GM18951 (cell line): ENCODE data around the gene DAZAP1.
"Not testable (repeated sequence)": the region's sequence is repeated elsewhere in the genome, so short reads cannot be mapped to it uniquely, and the experiment has no call there.

Experiments
- POLR2A ChIP-seq: IDR thresholded peaks from 4 replicates; pipeline ENCODE4 v1.6.1; 2011; ENCODE audit warnings: mild to moderate bottlenecking; ENCODE audit not compliant: insufficient read length, insufficient read depth; ENCODE audit errors: extremely low read depth
- in situ Hi-C: fragments of 300-500 bp; cut with MboI; formaldehyde crosslinking; loops from one replicate; pipeline ENCODE4 v1.12.0; 2022; ENCODE audit warnings: low sequenced_read_pairs, mixed read lengths, inconsistent platforms; ENCODE audit not compliant: unreplicated experiment

The DAZAP1 gene

DNA sequence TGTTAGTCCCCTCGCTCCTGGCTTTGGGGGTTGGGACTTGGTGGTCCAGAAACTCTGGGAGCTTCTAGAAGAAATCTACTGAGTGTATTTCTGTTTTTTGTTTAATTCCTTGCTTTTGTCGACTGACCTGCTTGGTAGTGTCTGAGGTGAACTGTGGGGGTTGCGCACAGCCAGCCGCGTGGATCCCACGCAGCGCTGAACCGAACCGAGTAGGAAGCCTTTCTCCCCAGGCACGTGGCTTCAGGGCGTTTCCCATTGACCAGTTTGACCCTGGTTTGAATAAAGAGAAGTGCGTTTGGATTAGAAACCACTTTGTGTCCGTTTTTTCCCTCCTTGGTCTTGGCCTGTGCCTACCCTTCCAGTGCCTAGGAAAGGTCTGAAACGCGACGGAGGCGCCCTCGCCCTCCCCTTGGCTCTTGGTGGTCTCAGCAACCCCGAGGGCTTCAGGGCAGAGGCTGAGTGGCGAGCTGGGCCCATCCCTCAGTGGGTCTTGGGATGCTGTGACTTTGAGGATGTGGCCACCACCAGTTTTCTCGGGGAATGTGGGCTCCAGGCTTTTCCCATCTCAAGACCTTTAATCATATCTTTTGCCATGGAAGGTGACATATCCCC, 28.1 kb downstream of the DAZAP1 start:
- TF ChIP-seq POLR2A, result no peak
- in situ Hi-C loops, result no loop called here

DNA sequence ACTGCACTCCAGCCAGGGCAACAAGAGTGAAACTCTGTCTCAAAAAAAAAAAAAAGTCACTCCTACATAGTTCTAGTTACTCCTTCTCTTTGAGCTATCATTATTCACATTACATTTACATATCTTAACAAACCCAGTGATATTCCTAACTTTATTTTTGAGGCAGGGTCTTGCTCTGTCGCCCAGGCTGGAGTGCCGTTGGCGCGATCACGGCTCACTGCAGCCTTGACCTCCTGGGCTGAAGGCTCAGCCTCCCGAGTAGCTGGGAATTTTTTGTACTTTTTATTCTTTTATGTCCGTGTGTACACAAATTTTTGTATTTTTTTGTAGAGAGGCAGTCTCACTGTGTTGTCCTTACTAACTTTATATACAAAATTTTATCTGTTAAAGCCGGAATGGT, 30.2 kb downstream of the DAZAP1 start:
- in situ Hi-C loops, result no loop called here
- no peak for TF ChIP-seq POLR2A

DNA sequence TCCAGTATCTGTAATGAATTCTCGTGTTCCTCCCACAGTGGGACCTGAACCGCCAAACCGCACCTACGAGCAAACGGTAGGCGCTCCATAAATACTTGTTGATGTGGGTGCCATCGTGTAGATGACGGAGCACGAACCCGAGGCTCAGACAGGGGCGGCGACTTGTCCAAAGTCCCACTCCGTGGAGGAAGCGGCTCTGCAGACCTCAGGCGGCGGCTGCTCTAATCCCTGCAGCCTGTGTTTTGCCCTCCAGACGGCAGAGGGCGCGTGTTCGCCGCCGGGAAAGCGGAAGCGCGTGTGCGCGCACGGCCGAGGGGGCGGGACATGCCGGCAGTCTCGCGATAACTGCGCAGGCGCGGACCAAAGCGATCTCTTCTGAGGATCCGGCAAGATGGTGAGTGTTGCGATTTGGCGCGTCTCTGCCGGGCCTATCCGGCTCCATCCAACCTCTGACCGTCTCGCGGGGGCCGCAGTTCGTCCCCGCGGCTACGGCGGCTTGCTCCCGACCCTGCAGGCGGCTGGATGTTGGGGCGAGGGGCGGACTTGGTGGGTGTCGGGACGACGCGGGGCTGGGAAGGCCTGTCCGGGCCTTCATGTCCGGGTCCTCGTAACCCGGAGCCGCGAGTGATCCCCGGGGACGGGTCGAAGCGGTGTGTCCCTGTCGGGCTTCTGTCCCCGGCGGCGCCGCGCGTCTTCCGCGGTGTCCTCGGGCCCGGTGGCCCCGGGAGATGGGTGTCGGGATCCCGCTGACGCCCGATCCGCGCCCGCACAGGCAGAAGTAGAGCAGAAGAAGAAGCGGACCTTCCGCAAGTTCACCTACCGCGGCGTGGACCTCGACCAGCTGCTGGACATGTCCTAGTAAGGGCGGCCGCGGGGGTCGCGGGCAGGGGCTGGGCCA, 30.9 kb downstream of the DAZAP1 start, which contains the start of gene RPS15:
Gene RPS15, plus strand, starts transcription at position 362 of the 898 bp plus-strand sequence. Its CDS starts 30 bp downstream, at position 392.
- in situ Hi-C loops, result no loop called here
- TF ChIP-seq POLR2A, result peak; percentile 99

DNA sequence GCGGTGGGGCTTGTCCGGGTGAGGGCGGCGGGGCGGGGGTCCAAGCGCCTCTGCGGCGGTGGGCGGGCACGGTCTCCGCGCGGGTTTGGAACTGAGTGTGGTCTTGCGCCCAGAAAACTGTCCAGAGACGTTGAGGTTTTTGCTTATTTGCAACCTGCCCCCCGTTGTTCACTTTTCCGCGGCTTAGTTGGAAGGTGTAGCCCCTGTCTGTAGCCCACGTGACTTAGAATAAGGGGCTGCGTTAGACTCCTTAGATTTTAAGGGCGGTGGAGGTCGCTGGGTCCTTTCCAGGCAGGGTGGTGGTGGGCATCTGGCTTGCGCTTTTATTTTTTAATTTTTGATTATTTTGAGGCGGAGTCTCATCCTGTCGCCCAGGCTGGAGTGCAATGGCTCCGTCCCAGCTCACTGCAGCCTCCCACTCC, 31.6 kb downstream of the DAZAP1 start:
- in situ Hi-C loops, result no loop called here
- TF ChIP-seq POLR2A, result no peak

DNA sequence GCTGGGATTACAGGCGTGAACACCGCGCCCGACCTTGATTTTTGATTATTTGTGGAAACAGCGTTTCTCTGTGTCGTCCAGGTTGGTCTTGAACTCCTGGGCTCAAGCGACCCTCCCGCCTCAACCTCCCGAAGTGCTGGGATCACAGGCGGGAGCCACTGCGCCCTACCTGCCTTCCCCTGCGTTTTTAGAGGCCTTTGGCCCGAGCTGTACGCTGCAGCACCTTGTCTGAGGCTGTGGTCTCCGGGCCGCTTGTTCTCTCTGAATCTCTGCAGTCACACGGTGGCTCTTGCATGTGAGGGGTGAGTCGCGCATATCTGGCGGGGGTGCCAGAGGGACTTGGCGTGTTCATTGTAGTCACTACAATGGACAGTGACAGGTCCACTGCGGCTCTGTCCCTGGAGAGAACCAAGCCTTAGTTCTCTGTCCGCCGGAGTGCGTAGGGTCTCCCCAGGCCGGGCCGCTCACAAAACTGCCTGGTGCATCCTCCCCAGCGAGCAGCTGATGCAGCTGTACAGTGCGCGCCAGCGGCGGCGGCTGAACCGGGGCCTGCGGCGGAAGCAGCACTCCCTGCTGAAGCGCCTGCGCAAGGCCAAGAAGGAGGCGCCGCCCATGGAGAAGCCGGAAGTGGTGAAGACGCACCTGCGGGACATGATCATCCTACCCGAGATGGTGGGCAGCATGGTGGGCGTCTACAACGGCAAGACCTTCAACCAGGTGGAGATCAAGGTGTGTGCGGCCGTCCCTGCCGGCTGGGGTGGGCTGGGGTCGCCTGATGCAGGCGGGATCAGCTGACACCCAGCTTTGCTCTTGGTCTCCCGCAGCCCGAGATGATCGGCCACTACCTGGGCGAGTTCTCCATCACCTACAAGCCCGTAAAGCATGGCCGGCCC, 32.4 kb downstream of the DAZAP1 start:
- in situ Hi-C loops, result not testable (repeated sequence)

DNA sequence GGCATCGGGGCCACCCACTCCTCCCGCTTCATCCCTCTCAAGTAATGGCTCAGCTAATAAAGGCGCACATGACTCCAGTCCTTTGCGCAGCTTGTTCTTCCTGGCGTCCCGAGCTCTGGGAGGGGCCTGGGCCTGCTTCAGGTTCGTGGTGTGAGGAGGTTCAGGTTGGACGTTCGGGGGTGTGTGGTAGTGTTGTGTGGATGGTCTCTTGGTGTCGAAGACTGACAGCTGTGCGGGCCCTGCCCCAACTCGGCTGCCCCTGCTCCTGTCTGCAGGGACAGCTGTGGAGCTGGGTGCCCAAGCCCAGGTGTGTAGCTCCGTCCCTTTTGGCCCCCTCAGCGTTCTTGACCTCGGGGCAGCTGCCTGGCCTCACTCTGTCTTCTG, 33.0 kb downstream of the DAZAP1 start:
- TF ChIP-seq POLR2A, result no peak
- in situ Hi-C loops, result no loop called here

DNA sequence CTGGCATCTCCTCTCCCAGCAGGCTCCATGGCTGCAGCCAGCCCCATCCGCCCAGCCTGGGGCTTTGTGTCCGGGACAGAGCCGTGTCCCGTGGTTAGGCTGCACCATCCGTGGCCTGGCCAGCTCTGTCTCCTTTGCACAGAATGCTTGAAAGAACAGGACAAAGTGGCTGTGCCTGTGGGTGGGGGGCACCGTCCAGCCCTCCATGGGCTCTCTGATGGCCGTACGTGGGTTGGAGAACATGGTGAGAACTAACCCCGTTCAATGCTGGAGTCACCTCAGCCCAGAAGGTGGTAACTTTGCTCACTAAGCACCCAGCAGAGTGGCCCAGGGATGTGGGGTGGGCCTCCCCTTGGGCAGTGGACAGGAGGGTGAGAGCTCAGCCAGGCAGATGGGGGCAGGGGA, 33.6 kb downstream of the DAZAP1 start:
- in situ Hi-C loops, result no loop called here
- TF ChIP-seq POLR2A, result no peak

DNA sequence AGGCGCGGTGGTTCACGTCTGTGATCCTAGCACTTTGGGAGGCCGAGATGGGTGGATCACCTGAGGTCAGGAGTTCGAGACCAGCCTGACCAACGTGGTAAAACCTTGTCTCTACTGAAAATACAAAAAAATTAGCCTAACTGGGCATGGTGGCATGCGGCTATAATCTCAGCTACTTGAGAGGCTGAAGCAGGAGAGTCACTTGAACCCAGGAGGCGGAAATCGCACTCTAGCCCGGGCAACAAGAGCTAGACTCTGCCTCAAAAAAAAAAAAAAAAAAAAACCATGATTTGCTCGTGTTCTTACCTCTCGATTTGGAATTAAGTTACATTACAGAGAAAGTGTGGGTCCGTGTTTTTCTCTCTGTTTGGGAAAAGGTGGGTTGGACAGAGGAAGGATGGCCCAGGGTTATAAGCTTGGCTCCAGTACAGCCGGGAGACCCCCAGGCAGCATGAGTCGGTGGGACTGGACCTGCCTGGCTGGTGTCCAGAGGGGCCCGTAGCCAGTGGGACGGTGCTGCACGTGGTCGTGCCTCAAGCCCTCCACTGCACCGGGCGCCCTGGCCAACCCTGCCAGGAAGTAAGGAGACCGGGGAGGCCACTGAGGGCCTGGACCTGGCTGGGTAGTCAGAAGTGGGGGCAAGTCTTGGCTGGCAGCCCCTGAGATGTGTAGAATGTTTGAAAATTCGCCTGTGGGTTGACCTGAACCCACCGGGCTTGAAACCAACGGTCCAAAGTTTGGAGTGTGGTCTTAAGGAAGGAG, 34.5 kb downstream of the DAZAP1 start:
- in situ Hi-C loops, result no loop called here
- no peak for TF ChIP-seq POLR2A

DNA sequence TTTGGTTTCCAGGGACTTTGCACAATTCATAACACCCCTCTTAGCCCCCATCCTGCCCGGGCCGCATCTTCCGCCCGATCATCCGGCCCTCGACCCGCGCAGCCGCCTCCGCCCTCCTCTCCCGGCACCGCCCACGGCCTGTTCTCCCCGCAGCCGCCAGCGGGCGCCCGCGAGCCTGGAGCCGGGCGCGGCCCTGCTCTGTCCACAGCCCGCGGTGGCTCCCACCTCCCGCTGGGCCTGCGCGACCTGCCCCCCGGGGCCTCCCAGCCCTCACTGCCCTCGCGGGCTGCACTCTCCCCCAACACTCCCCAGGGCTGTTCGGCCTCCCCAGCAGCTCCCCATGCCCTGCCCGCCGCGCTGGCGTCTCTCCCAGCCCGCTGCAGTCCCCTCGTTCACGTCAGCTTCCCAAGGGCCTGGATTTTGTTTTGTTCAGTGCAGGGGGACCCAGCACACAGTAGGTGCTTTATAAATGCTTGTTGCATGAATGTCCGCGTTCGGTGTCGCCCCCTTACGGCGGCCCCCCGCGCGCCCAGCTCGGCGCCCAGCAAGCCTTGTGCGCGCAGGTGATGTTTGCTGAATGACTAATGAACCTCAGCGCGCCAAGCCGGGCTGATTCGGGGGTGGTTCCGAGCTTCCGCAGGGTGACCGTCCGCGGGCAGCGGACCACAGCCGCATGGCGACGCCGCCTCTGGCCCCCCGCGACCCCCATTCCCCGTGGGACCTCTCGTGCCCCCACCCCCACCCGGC, 38.0 kb downstream of the DAZAP1 start:
- TF ChIP-seq POLR2A, result no peak
- in situ Hi-C loops, result no loop called here

DNA sequence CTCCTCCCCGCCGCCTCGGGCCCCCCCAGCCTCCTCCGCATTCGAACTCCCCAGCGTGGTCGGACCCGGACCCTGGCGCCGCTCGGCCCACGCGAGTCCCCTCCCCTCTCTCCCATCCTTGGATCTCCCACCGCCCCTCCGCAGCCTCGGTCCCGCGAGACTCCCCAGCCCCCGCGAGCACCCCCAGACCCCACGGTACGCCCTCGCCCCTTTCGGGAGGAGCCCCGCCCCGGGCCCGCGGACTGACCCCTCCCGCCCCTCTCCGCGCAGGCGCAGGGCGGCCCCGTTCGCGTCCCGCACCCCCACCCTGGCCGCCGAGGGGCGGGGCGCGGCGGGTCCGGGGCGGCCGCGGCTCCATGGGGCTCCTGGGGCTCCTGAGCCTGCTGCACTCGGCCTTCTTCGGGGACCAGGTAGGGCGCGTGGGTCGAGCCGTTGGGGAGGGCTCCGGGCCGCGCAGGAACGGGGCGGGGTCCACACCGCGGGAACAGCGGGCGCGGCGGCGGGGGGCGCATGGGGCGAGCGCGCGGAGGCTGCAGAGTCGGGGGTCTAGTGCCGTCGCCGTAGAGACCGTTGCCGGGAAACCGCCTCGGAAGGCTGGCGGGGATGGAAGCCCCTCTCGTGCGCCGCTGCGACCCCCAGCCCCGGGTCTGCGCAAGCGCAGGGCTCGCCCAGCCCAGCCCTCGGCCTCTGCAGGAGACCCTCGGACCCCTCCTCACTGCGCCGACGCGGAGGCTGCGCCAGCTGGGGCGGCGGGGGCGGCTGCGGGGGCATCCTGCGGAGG, 38.7 kb downstream of the DAZAP1 start:
- TF ChIP-seq POLR2A, result no peak
- in situ Hi-C loops, result no loop called here

DNA sequence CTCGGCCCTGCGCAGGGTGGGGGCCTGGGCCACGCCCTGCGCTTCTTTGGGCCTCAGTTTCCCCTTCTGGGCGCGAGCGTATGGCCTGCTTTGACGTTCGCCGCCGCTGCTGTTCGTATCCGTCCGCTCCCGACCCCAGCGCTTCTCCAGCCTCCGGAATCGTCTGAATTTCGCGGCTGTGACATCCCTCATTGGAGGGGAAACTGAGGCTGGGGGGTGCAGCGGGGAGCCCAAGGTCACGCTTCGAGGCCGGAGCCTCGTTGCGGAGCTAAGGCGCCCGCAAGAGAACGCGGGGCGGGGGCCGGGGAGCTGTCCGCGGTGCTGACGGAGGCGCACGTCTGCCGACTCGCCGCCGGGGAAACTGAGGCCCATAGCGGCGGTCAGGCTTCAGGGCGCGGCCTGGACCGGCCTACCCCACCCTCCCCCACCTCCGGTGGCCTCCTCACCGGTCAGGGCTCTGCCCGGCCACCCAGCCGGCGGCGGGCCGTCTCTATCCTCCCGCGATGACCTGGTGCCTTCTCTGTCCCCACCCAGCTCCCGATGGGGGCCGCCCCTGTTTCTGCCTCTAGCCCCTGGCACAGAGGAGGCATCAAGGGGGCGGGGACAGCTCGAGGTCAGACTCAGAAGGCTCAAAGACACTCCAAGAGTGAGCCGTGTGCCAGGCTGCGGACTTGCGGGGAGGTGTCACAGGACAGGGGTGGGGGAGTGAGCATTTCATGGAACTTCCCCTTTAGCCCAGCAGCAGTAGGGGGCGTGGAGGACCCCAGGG, 39.5 kb downstream of the DAZAP1 start:
- no peak for TF ChIP-seq POLR2A
- in situ Hi-C loops, result no loop called here
